HL-60 (cell line): Measurements from ENCODE around the gene LTA4H.

Experiments
- DNase-seq, 2 experiments: peaks; one replicate each; pipeline ENCODE4 v3.0.0-alpha.2; 2010 to 2020; ENCODE audit warnings: low read depth in 1 of 2, low spot score in 1 of 2
- H3K27ac ChIP-seq: fragments of 250-450 bp; sonication (Bioruptor Pico); replicated peaks from 2 replicates; pipeline ENCODE4 v1.5.1; 2020; ENCODE audit warnings: mild to moderate bottlenecking, moderate library complexity
- H3K27me3 ChIP-seq: fragments of 250-450 bp; sonication (Bioruptor Pico); 2 replicates; pipeline ENCODE4 v1.5.1; 2021; ENCODE audit warnings: mild to moderate bottlenecking, moderate library complexity; ENCODE audit not compliant: insufficient read depth, poor library complexity, severe bottlenecking
- H3K4me3 ChIP-seq: replicated peaks from 2 replicates; pipeline ENCODE4 v1.5.1; 2011; ENCODE audit warnings: mild to moderate bottlenecking, control low read depth, low read length; ENCODE audit not compliant: insufficient read depth
- GABPA ChIP-seq: IDR thresholded peaks from 2 replicates; pipeline ENCODE4 v1.6.1; 2012; ENCODE audit warnings: low read depth
- POLR2AphosphoS5 ChIP-seq: IDR thresholded peaks from 2 replicates; pipeline ENCODE4 v1.6.1; 2012; ENCODE audit warnings: low read depth
- SPI1 ChIP-seq: IDR thresholded peaks from 2 replicates; pipeline ENCODE4 v1.6.1; 2012; ENCODE audit warnings: low read depth, mild to moderate bottlenecking, borderline replicate concordance
- TF ChIP-seq, protein P1 (sequence below): IDR thresholded peaks from 2 replicates; pipeline ENCODE4 v1.6.1; 2012; ENCODE audit warnings: low read depth; ENCODE audit not compliant: insufficient replicate concordance
- TF ChIP-seq, protein P2 (sequence below): IDR thresholded peaks from one replicate; pipeline ENCODE4 v1.5.1; 2011; ENCODE audit warnings: low read length, control low read depth, inconsistent platforms; ENCODE audit not compliant: insufficient read depth

The LTA4H gene

DNA sequence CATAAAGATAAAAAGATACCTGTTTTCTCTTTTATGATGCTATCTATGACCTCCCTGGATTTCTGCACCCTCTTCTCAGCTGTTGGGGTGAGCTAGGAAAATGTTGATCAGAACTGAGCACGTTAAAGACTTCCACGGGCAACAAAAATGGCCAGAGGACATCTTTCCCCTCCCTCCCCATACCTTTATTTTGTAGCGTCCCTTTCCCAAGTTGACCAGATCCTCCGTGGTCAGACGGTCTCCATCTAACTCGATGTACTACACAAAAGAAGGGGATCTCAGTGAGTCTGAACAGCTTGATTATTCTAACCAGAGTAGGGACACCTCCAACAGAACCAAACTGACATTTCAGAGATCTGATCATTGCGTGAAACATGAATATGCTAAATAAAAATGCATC is 41.5 kb downstream of the LTA4H start:
- TF ChIP-seq, protein P1, sequence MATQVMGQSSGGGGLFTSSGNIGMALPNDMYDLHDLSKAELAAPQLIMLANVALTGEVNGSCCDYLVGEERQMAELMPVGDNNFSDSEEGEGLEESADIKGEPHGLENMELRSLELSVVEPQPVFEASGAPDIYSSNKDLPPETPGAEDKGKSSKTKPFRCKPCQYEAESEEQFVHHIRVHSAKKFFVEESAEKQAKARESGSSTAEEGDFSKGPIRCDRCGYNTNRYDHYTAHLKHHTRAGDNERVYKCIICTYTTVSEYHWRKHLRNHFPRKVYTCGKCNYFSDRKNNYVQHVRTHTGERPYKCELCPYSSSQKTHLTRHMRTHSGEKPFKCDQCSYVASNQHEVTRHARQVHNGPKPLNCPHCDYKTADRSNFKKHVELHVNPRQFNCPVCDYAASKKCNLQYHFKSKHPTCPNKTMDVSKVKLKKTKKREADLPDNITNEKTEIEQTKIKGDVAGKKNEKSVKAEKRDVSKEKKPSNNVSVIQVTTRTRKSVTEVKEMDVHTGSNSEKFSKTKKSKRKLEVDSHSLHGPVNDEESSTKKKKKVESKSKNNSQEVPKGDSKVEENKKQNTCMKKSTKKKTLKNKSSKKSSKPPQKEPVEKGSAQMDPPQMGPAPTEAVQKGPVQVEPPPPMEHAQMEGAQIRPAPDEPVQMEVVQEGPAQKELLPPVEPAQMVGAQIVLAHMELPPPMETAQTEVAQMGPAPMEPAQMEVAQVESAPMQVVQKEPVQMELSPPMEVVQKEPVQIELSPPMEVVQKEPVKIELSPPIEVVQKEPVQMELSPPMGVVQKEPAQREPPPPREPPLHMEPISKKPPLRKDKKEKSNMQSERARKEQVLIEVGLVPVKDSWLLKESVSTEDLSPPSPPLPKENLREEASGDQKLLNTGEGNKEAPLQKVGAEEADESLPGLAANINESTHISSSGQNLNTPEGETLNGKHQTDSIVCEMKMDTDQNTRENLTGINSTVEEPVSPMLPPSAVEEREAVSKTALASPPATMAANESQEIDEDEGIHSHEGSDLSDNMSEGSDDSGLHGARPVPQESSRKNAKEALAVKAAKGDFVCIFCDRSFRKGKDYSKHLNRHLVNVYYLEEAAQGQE = no peak
- TF ChIP-seq POLR2AphosphoS5 (no peak), GABPA (no peak), SPI1 (no peak)
- TF ChIP-seq, protein P2, sequence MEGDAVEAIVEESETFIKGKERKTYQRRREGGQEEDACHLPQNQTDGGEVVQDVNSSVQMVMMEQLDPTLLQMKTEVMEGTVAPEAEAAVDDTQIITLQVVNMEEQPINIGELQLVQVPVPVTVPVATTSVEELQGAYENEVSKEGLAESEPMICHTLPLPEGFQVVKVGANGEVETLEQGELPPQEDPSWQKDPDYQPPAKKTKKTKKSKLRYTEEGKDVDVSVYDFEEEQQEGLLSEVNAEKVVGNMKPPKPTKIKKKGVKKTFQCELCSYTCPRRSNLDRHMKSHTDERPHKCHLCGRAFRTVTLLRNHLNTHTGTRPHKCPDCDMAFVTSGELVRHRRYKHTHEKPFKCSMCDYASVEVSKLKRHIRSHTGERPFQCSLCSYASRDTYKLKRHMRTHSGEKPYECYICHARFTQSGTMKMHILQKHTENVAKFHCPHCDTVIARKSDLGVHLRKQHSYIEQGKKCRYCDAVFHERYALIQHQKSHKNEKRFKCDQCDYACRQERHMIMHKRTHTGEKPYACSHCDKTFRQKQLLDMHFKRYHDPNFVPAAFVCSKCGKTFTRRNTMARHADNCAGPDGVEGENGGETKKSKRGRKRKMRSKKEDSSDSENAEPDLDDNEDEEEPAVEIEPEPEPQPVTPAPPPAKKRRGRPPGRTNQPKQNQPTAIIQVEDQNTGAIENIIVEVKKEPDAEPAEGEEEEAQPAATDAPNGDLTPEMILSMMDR = no peak
- no peak for DNase-seq
- Histone ChIP-seq H3K4me3 (no peak overlapping the region), H3K27ac (no peak overlapping the region), H3K27me3 (no peaks in the 10 kb centered on the region)

DNA sequence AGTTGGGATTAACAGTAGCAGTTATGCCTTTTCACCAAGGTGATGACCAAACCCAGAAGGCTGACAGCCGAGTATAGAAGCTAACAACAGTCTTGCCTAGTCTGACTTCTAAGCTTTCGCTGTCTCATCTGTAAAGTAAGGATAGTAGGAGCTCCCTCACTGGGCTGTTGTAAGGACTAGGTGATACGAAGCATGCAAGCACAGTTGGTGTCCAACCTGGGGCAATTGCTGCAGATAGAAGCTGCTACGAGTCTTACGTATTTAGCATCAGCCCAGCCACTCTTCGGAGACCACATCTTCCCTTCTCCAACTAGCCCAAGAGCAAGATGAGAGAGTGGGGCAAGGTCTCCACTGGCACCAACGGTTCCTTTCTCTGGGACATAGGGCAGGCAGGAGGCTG is 45.3 kb downstream of the LTA4H start:
- no peak for DNase-seq
- Histone ChIP-seq H3K4me3 (no peak overlapping the region), H3K27me3 (no peaks in the 10 kb centered on the region), H3K27ac (no peak overlapping the region)
- TF ChIP-seq, protein P2 = no peak
- no peak for TF ChIP-seq SPI1
- TF ChIP-seq POLR2AphosphoS5 = no peak
- TF ChIP-seq GABPA = no peak
- TF ChIP-seq, protein P1 = no peak

DNA sequence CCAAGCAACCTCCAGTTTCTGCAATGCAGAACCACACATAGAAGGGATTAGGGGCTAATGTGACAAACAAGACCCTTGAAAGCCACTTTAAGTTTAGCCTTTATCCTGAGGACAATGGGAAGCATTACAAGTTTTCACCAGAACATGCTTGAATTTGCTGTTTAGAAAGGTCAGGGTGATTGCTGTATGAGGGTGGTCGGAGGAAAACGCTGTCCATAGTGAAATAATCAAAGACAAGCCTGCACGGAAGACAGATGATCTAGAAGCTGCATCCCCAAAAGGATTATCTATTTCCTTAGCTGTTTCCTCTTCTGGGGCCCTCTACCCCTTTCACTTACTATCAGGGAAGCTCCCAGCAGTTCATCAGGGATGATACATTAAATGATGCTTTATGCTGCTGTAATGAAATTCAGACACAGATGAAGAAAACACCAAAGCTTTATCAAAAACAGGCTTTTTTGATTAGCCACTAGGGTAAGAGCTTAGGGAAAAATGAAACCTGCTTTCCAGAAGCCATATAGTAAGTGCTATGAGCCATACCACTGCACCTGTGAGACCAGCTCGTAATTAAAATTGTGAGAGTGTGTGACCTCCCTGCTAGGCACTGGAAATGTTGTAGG is 45.8 kb downstream of the LTA4H start:
- H3K4me3 ChIP-seq = no peak overlapping the region
- DNase-seq = no peak
- TF ChIP-seq GABPA = no peak
- TF ChIP-seq, protein P1 = no peak
- TF ChIP-seq, protein P2 = no peak
- TF ChIP-seq SPI1 = no peak
- TF ChIP-seq POLR2AphosphoS5 = no peak
- H3K27me3 ChIP-seq = no peaks in the 10 kb centered on the region
- H3K27ac ChIP-seq = no peak overlapping the region
